Panc1 (cell line): ENCODE results near the gene UBE2E1. TPM values are rescaled to one million over a fixed set of nuclear protein-coding genes. Genes with fewer than 3 reads are reported as not detected.

Experiments
- ATAC-seq: fragments of 200-7000 bp; cut with Tn5 transposase; 2 replicates; pipeline ENCODE4 v1.9.1; 2020; ENCODE audit warnings: mild to moderate bottlenecking, moderate library complexity
- BruUV-seq: library from RNA; stranded (reverse); fragments of 400-500 nt; replicated peaks from 2 replicates; lab custom pipeline; 2021; lab: Mats Ljungman, UMichigan
- CTCF ChIA-PET: fragments of 300-600 bp; sonication (Branson Sonifier 250); formaldehyde crosslinking; loops from one replicate; lab custom pipeline; 2022; ENCODE audit warnings: antibody characterized with exemption; lab: Charles Lee
- POLR2A ChIA-PET: fragments of 300-600 bp; sonication (Branson Sonifier 250); formaldehyde crosslinking; loops from one replicate; lab custom pipeline; 2022; ENCODE audit warnings: antibody characterized with exemption; lab: Charles Lee
- DNase-seq: peaks from one replicate; pipeline ENCODE4 v3.0.0-alpha.2; 2010; ENCODE audit warnings: low read depth, low spot score
- H3K27ac ChIP-seq: 2 replicates; pipeline ENCODE4 v1.5.1; 2011; ENCODE audit warnings: mild to moderate bottlenecking, low read length, inconsistent platforms
- H3K27me3 ChIP-seq: fragments of 200-500 bp; sonication (Bioruptor generic); 2 replicates; pipeline ENCODE4 v1.6.0; 2014; ENCODE audit warnings: low read length, inconsistent platforms; ENCODE audit not compliant: control insufficient read depth, insufficient read depth
- H3K36me3 ChIP-seq: fragments of 200-500 bp; sonication (Bioruptor generic); 2 replicates; pipeline ENCODE4 v1.5.1; 2014; ENCODE audit warnings: inconsistent platforms, mild to moderate bottlenecking, low read length, moderate library complexity; ENCODE audit not compliant: control insufficient read depth, insufficient read depth
- H3K4me1 ChIP-seq: 2 replicates; pipeline ENCODE4 v1.5.1; 2011; ENCODE audit warnings: inconsistent platforms, mild to moderate bottlenecking, low read length, moderate library complexity; ENCODE audit not compliant: control insufficient read depth, insufficient read depth
- H3K4me3 ChIP-seq, 2 experiments: 2 replicates each; pipeline ENCODE4 v1.5.1; 2011 to 2012; ENCODE audit warnings: low read depth in 2 of 2, low read length in 2 of 2, mild to moderate bottlenecking in 2 of 2, inconsistent platforms in 1 of 2, moderate library complexity in 1 of 2
- H3K9me3 ChIP-seq: fragments of 200-500 bp; sonication (Bioruptor generic); 2 replicates; pipeline ENCODE4 v1.5.1; 2014; ENCODE audit warnings: low read depth, mild to moderate bottlenecking, inconsistent platforms, low read length, moderate library complexity; ENCODE audit not compliant: control insufficient read depth, insufficient read depth
- POLR2AphosphoS5 ChIP-seq: IDR thresholded peaks from 2 replicates; pipeline ENCODE4 v1.6.1; 2012; ENCODE audit warnings: mild to moderate bottlenecking, low read depth, low read length, moderate library complexity
- SIN3A ChIP-seq: IDR thresholded peaks from 2 replicates; pipeline ENCODE4 v1.6.1; 2012; ENCODE audit warnings: low read depth, mild to moderate bottlenecking, low read length, moderate library complexity, borderline replicate concordance; ENCODE audit not compliant: insufficient read depth
- TCF7L2 ChIP-seq: IDR thresholded peaks from 2 replicates; pipeline ENCODE4 v1.6.1; 2011; ENCODE audit warnings: mild to moderate bottlenecking, low read depth, low read length, inconsistent platforms
- in situ Hi-C: cut with HindIII; loops from 2 replicates; pipeline ENCODE4 v1.10.0; 2016; ENCODE audit warnings: low sequenced_read_pairs, low pct_unique_long_range_greater_than_20kb
- intact Hi-C: fragments of 100-400 bp; cut with micrococcal nuclease; formaldehyde crosslinking; loops from one replicate; pipeline ENCODE4 v1.10.0; 2022; ENCODE audit not compliant: unreplicated experiment
- total RNA-seq: library from RNA; stranded (reverse); gene quantifications from one replicate; pipeline ENCODE4 v1.2.1, GENCODE V29; 2021; ENCODE audit not compliant: unreplicated experiment
- TF ChIP-seq, protein P1 (sequence below), 2 experiments: IDR thresholded peaks; 2 replicates each; pipeline ENCODE4 v1.6.1; 2011 to 2012; ENCODE audit warnings: low read depth in 2 of 2, control low read depth in 1 of 2, low read length in 1 of 2, mild to moderate bottlenecking in 1 of 2, moderate library complexity in 1 of 2; ENCODE audit not compliant: insufficient read depth in 1 of 2
- TF ChIP-seq, protein P2 (sequence below): fragments of 450-650 bp; IDR thresholded peaks from 2 replicates; pipeline ENCODE4 v1.5.1; 2017; ENCODE audit warnings: mild to moderate bottlenecking

UBE2E1 gene
- total RNA-seq, 1 experiment from 2014 or later, result 127 TPM

DNA sequence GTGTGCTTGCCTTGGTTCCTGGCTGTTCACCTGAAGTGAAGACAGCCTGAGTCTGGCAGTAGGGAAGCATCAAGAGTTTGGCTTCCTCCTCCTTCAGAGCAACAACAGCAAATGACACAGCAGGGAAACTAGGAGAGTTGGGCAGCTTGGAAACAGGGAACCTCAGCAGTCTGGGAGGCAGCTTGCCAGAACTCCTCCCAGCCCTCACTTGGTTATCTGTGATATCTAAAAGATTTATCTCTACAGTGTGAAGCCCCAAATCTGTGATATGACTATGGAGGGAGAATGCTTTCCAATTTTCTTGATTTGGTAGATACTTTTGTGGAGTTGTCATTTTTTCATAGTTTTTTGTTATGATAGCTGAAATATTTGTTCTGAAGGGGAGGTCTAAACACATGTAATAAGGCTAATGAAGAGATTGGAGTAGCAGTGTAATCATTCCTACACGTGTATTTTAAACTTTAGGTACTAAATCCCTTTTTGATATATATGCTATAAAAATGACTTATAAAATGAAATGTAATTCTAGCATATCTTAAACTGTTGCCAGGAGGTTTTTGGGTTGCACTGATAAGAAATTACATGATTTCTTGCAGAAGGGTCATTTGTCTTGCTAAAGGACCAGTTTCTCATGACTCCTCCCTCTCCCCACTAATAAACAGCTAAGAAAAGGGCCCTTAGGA, 20.8 kb downstream of the UBE2E1 start:
- ChIA-PET POLR2A (no interaction called here), CTCF (no interaction called here)
- H3K4me3 ChIP-seq, result no peak overlapping the region
- TF ChIP-seq, protein P1, sequence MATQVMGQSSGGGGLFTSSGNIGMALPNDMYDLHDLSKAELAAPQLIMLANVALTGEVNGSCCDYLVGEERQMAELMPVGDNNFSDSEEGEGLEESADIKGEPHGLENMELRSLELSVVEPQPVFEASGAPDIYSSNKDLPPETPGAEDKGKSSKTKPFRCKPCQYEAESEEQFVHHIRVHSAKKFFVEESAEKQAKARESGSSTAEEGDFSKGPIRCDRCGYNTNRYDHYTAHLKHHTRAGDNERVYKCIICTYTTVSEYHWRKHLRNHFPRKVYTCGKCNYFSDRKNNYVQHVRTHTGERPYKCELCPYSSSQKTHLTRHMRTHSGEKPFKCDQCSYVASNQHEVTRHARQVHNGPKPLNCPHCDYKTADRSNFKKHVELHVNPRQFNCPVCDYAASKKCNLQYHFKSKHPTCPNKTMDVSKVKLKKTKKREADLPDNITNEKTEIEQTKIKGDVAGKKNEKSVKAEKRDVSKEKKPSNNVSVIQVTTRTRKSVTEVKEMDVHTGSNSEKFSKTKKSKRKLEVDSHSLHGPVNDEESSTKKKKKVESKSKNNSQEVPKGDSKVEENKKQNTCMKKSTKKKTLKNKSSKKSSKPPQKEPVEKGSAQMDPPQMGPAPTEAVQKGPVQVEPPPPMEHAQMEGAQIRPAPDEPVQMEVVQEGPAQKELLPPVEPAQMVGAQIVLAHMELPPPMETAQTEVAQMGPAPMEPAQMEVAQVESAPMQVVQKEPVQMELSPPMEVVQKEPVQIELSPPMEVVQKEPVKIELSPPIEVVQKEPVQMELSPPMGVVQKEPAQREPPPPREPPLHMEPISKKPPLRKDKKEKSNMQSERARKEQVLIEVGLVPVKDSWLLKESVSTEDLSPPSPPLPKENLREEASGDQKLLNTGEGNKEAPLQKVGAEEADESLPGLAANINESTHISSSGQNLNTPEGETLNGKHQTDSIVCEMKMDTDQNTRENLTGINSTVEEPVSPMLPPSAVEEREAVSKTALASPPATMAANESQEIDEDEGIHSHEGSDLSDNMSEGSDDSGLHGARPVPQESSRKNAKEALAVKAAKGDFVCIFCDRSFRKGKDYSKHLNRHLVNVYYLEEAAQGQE (IDR thresholded peaks at IDR 0.05; ENCODE audit: insufficient read depth in 1 of 2, low read depth in 2 of 2, low read length in 1 of 2), result no peak
- TF ChIP-seq, protein P2, sequence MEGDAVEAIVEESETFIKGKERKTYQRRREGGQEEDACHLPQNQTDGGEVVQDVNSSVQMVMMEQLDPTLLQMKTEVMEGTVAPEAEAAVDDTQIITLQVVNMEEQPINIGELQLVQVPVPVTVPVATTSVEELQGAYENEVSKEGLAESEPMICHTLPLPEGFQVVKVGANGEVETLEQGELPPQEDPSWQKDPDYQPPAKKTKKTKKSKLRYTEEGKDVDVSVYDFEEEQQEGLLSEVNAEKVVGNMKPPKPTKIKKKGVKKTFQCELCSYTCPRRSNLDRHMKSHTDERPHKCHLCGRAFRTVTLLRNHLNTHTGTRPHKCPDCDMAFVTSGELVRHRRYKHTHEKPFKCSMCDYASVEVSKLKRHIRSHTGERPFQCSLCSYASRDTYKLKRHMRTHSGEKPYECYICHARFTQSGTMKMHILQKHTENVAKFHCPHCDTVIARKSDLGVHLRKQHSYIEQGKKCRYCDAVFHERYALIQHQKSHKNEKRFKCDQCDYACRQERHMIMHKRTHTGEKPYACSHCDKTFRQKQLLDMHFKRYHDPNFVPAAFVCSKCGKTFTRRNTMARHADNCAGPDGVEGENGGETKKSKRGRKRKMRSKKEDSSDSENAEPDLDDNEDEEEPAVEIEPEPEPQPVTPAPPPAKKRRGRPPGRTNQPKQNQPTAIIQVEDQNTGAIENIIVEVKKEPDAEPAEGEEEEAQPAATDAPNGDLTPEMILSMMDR, result no peak
- no peak for TF ChIP-seq TCF7L2
- TF ChIP-seq SIN3A, result no peak
- no peak for TF ChIP-seq POLR2AphosphoS5
- no peaks in the 10 kb centered on the region; the same call in 1 of the 2 replicates for H3K36me3 ChIP-seq
- peaks cover 14% of the 10 kb centered on the region for H3K4me1 ChIP-seq
- no peaks in the 10 kb centered on the region for H3K9me3 ChIP-seq
- H3K27me3 ChIP-seq, result no peaks in the 10 kb centered on the region
- DNase-seq (no peak), ATAC-seq (no peak)
- H3K27ac ChIP-seq, result no peak overlapping the region
- in situ Hi-C loops, result no loop called here
- intact Hi-C loops, result no loop called here
- no TSS peak for BruUV-seq

DNA sequence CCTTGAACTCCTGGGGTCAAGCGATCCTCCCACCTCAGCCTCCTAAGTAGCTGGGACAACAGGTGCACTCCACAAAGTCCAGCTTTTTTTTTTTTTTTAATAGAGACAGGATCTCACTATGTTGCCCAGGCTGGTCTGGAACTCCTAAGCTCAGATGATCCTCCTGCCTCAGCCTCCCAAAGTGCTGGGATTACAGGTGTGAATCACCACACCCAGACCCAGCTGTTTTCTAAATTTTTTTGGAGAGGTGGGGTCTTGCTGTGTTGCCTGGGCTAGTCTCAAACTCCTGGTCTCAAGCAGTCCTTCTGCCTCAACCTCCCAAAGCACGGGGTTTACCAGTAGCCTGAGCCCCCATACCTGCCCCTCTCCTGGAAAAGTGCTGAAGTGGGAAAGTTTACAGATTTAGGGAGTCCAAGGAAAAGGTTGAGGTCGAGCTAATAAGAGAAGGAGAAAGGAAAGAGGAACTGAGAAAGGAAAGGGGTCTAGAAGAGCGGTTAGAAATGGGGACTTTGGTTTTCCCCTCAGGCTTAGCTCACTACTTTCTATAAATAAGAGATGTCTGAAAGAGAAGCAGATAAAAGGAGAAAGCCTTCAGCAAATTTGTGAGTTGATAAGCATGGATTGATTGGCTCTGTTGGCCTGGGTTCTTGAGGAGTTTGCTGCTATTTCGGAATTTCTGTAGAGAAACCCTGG, 23.6 kb downstream of the UBE2E1 start:
- H3K27ac ChIP-seq, result no peak overlapping the region
- no peaks in the 10 kb centered on the region for H3K9me3 ChIP-seq
- TF ChIP-seq SIN3A (no peak), TCF7L2 (no peak)
- TF ChIP-seq, protein P1 (IDR thresholded peaks at IDR 0.05; ENCODE audit: insufficient read depth in 1 of 2, low read depth in 2 of 2, low read length in 1 of 2), result no peak
- TF ChIP-seq, protein P2, result no peak
- BruUV-seq, result no TSS peak
- in situ Hi-C loops (no loop called here), intact Hi-C loops (no loop called here)
- H3K36me3 ChIP-seq, result no peaks in the 10 kb centered on the region; the same call in 1 of the 2 replicates
- ATAC-seq (no peak), DNase-seq (no peak)
- H3K4me3 ChIP-seq, result no peak overlapping the region
- ChIA-PET POLR2A (interaction anchor here (0.6 kb wide), 2 partner anchors 51 to 674 kb away, joined by 3 to 9 read pairs; no protein-coding TSS in a partner anchor), CTCF (no interaction called here)
- no peaks in the 10 kb centered on the region for H3K27me3 ChIP-seq
- peaks cover 7% of the 10 kb centered on the region for H3K4me1 ChIP-seq
